ENCODE results near the gene SPATA6L. TPM values are rescaled to one million over a fixed set of nuclear protein-coding genes. Genes with fewer than 3 reads are reported as not detected.

The SPATA6L gene
- total and polyA plus RNA-seq, 5 donors from 2014 or later, result 0.21 to 2.5 (median 1.5) TPM

DNA sequence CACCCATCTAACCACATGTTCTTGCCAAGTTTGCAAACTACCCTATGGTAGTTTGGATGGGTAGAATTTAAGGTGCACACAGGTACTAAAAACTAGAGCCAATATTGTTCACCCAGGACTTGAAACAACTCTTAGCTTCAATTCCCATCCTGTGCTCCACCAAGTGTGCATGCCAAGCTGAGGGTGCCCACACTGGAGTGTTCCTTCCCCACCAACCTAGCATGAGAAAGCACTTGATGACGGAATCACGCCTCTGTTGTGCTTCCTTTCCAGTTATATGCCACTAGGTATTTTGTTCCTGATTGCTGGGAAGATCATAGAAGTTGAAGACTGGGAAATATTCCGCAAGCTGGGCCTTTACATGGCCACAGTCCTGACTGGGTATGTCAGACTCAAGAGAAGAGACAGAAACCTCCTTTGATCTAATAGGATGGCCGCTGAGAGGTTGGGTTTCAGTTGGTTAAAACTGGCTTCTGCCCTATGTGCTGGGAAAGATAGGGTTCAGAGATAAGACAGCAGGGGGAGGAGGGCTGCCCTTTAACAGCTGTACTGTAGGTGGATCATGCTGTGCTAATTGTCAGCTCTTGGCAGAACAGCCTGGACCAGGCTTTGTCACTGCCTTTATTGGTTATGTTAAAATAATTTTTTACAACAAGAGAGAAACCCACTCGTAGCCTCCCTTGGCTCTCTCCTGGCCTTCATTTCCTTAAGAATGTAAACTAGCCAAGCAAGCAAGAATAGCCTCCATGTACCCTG lies 92.5 kb downstream of the SPATA6L start:
- Mint-ChIP-seq H3K27me3 (no peaks in the 10 kb centered on the region), H3K27ac (peak overlapping the region; percentile 11 to 92 (median 31)), H3K36me3 (peaks cover 4% of the 10 kb centered on the region), H3K4me3 (peak overlapping the region in 1 of 4 donors; percentile 16), H3K9me3 (peaks cover 0 to 1% (median 0%) of the 10 kb centered on the region in 7 donors), H3K4me1 (peaks cover 16 to 45% (median 30%) of the 10 kb centered on the region in 4 donors)
- Histone ChIP-seq H3K4me3 (ENCODE audit: low read depth, low read length) (no peak overlapping the region), H3K36me3 (ENCODE audit: control insufficient read depth, insufficient read depth, low read length) (no peaks in the 10 kb centered on the region), H3K27me3 (ENCODE audit: control insufficient read depth, insufficient read depth, low read length) (no peaks in the 10 kb centered on the region), H3K9me3 (ENCODE audit: control insufficient read depth in 2 of 2, low read length in 2 of 2) (no peaks in the 10 kb centered on the region), H3K4me1 (ENCODE audit: control insufficient read depth, insufficient read depth, low read length, poor library complexity, severe bottlenecking) (peaks cover 25% of the 10 kb centered on the region), H3K27ac (ENCODE audit: insufficient read depth, low read length, poor library complexity, severe bottlenecking) (no peak overlapping the region)
- DNase-seq (no peak), ATAC-seq (ENCODE audit: low read depth in 2 of 2) (no peak)

GRCh38 chr9:4573176-4573575 lies 93.1 kb downstream of the SPATA6L start:
- Mint-ChIP-seq H3K27ac (peak overlapping the region; percentile 50 to 92 (median 84)), H3K9me3 (peaks cover 0 to 1% (median 0%) of the 10 kb centered on the region in 7 donors), H3K4me3 (peak overlapping the region in 3 of 4 donors; percentile 28 to 63 (median 62)), H3K27me3 (no peaks in the 10 kb centered on the region), H3K4me1 (peaks cover 16 to 45% (median 31%) of the 10 kb centered on the region in 4 donors), H3K36me3 (peaks cover 1% of the 10 kb centered on the region)
- Histone ChIP-seq H3K36me3 (ENCODE audit: control insufficient read depth, insufficient read depth, low read length) (no peaks in the 10 kb centered on the region), H3K4me3 (ENCODE audit: low read depth, low read length) (no peak overlapping the region), H3K9me3 (ENCODE audit: control insufficient read depth in 2 of 2, low read length in 2 of 2) (no peaks in the 10 kb centered on the region), H3K27me3 (ENCODE audit: control insufficient read depth, insufficient read depth, low read length) (no peaks in the 10 kb centered on the region), H3K27ac (ENCODE audit: insufficient read depth, low read length, poor library complexity, severe bottlenecking) (no peak overlapping the region), H3K4me1 (ENCODE audit: control insufficient read depth, insufficient read depth, low read length, poor library complexity, severe bottlenecking) (peaks cover 25% of the 10 kb centered on the region)
- DNase-seq, result no peak
- no peak for ATAC-seq (ENCODE audit: low read depth in 2 of 2)

DNA sequence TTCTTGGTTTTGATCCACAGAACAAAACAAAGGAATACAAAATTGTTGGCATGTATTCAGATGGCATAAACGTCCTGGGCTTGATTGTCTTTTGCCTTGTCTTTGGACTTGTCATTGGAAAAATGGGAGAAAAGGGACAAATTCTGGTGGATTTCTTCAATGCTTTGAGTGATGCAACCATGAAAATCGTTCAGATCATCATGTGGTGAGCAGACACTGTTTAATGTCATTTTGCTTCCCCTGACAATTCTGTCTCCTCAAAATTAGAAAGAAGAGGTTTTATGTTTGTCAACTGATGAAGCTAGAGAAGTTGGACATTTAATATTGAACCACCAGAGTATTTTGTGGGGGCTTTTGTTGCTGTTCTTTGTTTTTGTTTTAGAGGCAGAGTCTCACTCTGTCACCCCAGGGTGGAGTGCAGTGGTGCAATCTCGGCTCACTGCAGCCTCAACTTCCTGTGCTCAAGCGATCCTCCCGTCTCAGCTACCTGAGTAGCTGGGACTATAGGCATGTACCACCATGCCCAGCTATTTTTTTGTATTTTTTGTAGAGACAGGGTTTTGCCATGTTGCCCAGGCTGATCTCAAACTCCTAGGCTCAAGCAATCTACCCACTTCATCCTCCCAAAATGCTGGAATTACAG lies 94.0 kb downstream of the SPATA6L start:
- peak overlapping the region; percentile 50 to 92 (median 84) for H3K27ac Mint-ChIP-seq
- H3K9me3 Mint-ChIP-seq, result peaks cover 0 to 1% (median 0%) of the 10 kb centered on the region in 7 donors
- H3K4me3 ChIP-seq (ENCODE audit: low read depth, low read length), result peak overlapping the region; percentile 52
- ATAC-seq (ENCODE audit: low read depth in 2 of 2) (peak; percentile 68 to 70), DNase-seq (peak in 2 of 3 donors; percentile 39 to 55)
- no peaks in the 10 kb centered on the region for H3K36me3 ChIP-seq (ENCODE audit: control insufficient read depth, insufficient read depth, low read length)
- peaks cover 25% of the 10 kb centered on the region for H3K4me1 ChIP-seq (ENCODE audit: control insufficient read depth, insufficient read depth, low read length, poor library complexity, severe bottlenecking)
- H3K27me3 Mint-ChIP-seq, result no peaks in the 10 kb centered on the region
- H3K27ac ChIP-seq (ENCODE audit: insufficient read depth, low read length, poor library complexity, severe bottlenecking), result peak overlapping the region; percentile 48
- H3K4me3 Mint-ChIP-seq, result peak overlapping the region in 3 of 4 donors; percentile 28 to 63 (median 62)
- peaks cover 16 to 45% (median 33%) of the 10 kb centered on the region in 4 donors for H3K4me1 Mint-ChIP-seq
- H3K27me3 ChIP-seq (ENCODE audit: control insufficient read depth, insufficient read depth, low read length), result no peaks in the 10 kb centered on the region
- no peaks in the 10 kb centered on the region for H3K36me3 Mint-ChIP-seq
- no peaks in the 10 kb centered on the region for H3K9me3 ChIP-seq (ENCODE audit: control insufficient read depth in 2 of 2, low read length in 2 of 2)

- H3K27ac Mint-ChIP-seq, result no peak overlapping the region
Measured at GRCh38 chr9:4569101-4569500, 97.2 kb downstream of the SPATA6L start.

GRCh38 chr9:4567601-4568000 lies 98.7 kb downstream of the SPATA6L start:
- no peak overlapping the region for H3K27ac Mint-ChIP-seq
- DNase-seq, result no peak
- no peaks in the 10 kb centered on the region for H3K36me3 Mint-ChIP-seq
- peaks cover 0 to 4% (median 0%) of the 10 kb centered on the region in 7 donors for H3K9me3 Mint-ChIP-seq
- Histone ChIP-seq H3K27me3 (ENCODE audit: control insufficient read depth, insufficient read depth, low read length) (no peaks in the 10 kb centered on the region), H3K4me3 (ENCODE audit: low read depth, low read length) (no peak overlapping the region), H3K4me1 (ENCODE audit: control insufficient read depth, insufficient read depth, low read length, poor library complexity, severe bottlenecking) (peaks cover 21% of the 10 kb centered on the region), H3K27ac (ENCODE audit: insufficient read depth, low read length, poor library complexity, severe bottlenecking) (no peak overlapping the region), H3K36me3 (ENCODE audit: control insufficient read depth, insufficient read depth, low read length) (no peaks in the 10 kb centered on the region), H3K9me3 (ENCODE audit: control insufficient read depth in 2 of 2, low read length in 2 of 2) (no peaks in the 10 kb centered on the region)
- peaks cover 7 to 48% (median 32%) of the 10 kb centered on the region in 4 donors for H3K4me1 Mint-ChIP-seq
- no peak overlapping the region for H3K4me3 Mint-ChIP-seq
- H3K27me3 Mint-ChIP-seq, result no peaks in the 10 kb centered on the region
- no peak for ATAC-seq (ENCODE audit: low read depth in 2 of 2)

More at GRCh38 chr9:4569101-4569500, 97.2 kb downstream of the SPATA6L start:
- Mint-ChIP-seq H3K4me3 (no peak overlapping the region), H3K36me3 (no peaks in the 10 kb centered on the region), H3K27me3 (no peaks in the 10 kb centered on the region), H3K9me3 (peaks cover 0 to 4% (median 0%) of the 10 kb centered on the region in 7 donors), H3K4me1 (peaks cover 11 to 50% (median 32%) of the 10 kb centered on the region in 4 donors)
- no peaks in the 10 kb centered on the region for H3K36me3 ChIP-seq (ENCODE audit: control insufficient read depth, insufficient read depth, low read length)
- H3K4me3 ChIP-seq (ENCODE audit: low read depth, low read length), result no peak overlapping the region
- H3K9me3 ChIP-seq (ENCODE audit: control insufficient read depth in 2 of 2, low read length in 2 of 2), result no peaks in the 10 kb centered on the region
- ATAC-seq (ENCODE audit: low read depth in 2 of 2), result no peak
- peaks cover 23% of the 10 kb centered on the region for H3K4me1 ChIP-seq (ENCODE audit: control insufficient read depth, insufficient read depth, low read length, poor library complexity, severe bottlenecking)
- no peak overlapping the region for H3K27ac ChIP-seq (ENCODE audit: insufficient read depth, low read length, poor library complexity, severe bottlenecking)
- DNase-seq, result no peak
- H3K27me3 ChIP-seq (ENCODE audit: control insufficient read depth, insufficient read depth, low read length), result no peaks in the 10 kb centered on the region

- Mint-ChIP-seq H3K9me3 (peaks cover 0 to 4% (median 0%) of the 10 kb centered on the region in 7 donors), H3K4me3 (no peak overlapping the region), H3K36me3 (no peaks in the 10 kb centered on the region), H3K27ac (no peak overlapping the region), H3K4me1 (peaks cover under 1 to 40% (median 25%) of the 10 kb centered on the region in 4 donors), H3K27me3 (no peaks in the 10 kb centered on the region)
- Histone ChIP-seq H3K9me3 (ENCODE audit: control insufficient read depth in 2 of 2, low read length in 2 of 2) (no peaks in the 10 kb centered on the region), H3K27ac (ENCODE audit: insufficient read depth, low read length, poor library complexity, severe bottlenecking) (no peak overlapping the region), H3K4me3 (ENCODE audit: low read depth, low read length) (no peak overlapping the region), H3K27me3 (ENCODE audit: control insufficient read depth, insufficient read depth, low read length) (no peaks in the 10 kb centered on the region), H3K4me1 (ENCODE audit: control insufficient read depth, insufficient read depth, low read length, poor library complexity, severe bottlenecking) (peaks cover 13% of the 10 kb centered on the region), H3K36me3 (ENCODE audit: control insufficient read depth, insufficient read depth, low read length) (no peaks in the 10 kb centered on the region)
- ATAC-seq (ENCODE audit: low read depth in 2 of 2) (no peak), DNase-seq (no peak)
Measured at GRCh38 chr9:4566806-4567205, 99.5 kb downstream of the SPATA6L start.

DNA sequence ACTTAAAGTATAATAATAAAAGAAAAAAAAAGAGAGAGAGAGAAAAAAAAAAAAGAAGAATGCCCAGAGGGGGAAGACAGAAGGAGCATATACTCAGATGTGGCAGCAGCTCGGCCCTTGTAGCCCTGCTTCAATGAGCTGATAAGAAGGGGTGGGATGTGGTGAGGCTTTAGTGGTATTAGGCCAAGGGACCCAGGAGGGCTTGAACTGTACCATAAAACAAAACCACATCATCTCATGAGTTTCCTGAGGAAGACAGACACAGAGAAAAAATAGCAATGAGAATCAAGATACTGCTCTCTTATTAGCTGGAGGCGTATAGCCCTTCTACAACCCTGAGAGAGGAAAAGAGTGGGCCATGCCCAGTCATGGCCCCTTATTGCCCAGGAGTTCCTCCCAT lies 103.2 kb downstream of the SPATA6L start:
- no peaks in the 10 kb centered on the region for H3K27me3 Mint-ChIP-seq
- no peaks in the 10 kb centered on the region for H3K27me3 ChIP-seq (ENCODE audit: control insufficient read depth, insufficient read depth, low read length)
- ATAC-seq (ENCODE audit: low read depth in 2 of 2) (peak in 1 of 2 donors; percentile 25), DNase-seq (peak in 1 of 3 donors; percentile 24)
- no peak overlapping the region for H3K4me3 ChIP-seq (ENCODE audit: low read depth, low read length)
- peaks cover 0 to 33% (median 18%) of the 10 kb centered on the region in 4 donors for H3K4me1 Mint-ChIP-seq
- peak overlapping the region in 2 of 4 donors; percentile 19 to 42 for H3K4me3 Mint-ChIP-seq
- peaks cover 0 to 4% (median 0%) of the 10 kb centered on the region in 7 donors for H3K9me3 Mint-ChIP-seq
- no peaks in the 10 kb centered on the region for H3K9me3 ChIP-seq (ENCODE audit: control insufficient read depth in 2 of 2, low read length in 2 of 2)
- no peaks in the 10 kb centered on the region for H3K36me3 Mint-ChIP-seq
- no peak overlapping the region for H3K27ac ChIP-seq (ENCODE audit: insufficient read depth, low read length, poor library complexity, severe bottlenecking)
- H3K4me1 ChIP-seq (ENCODE audit: control insufficient read depth, insufficient read depth, low read length, poor library complexity, severe bottlenecking), result peaks cover 8% of the 10 kb centered on the region
- H3K36me3 ChIP-seq (ENCODE audit: control insufficient read depth, insufficient read depth, low read length), result no peaks in the 10 kb centered on the region
- peak overlapping the region; percentile 47 to 91 (median 59) for H3K27ac Mint-ChIP-seq

All from CD4-positive, CD25-positive, alpha-beta regulatory T cell (primary cell).